ENCODE data around the gene SORCS3. TPM values are rescaled to one million over a fixed set of nuclear protein-coding genes. Genes with fewer than 3 reads are reported as not detected.

SORCS3 gene
- total RNA-seq, 1 experiment from 2014 or later: not detected

- H3K79me2 ChIP-seq (ENCODE audit: low read length): no peaks in the 10 kb centered on the region
- no peak overlapping the region for H3K27ac ChIP-seq (ENCODE audit: low read length)
- no peaks in the 10 kb centered on the region for H3K36me3 ChIP-seq (ENCODE audit: low read depth, low read length)
- TF ChIP-seq EZH2 (IDR thresholded peaks at IDR 0.05; ENCODE audit: low read length, unreplicated experiment) (no peak), CTCF (conservative IDR thresholded peaks at IDR 0.05; ENCODE audit: low read depth, low read length) (no peak)
- no peaks in the 10 kb centered on the region for H3K4me1 ChIP-seq (ENCODE audit: insufficient read depth, low read length)
- no peak for ATAC-seq
- no peak overlapping the region for H3K4me3 ChIP-seq (ENCODE audit: low read length)
- peak; percentile 38 for DNase-seq
- POLR2A ChIA-PET (ENCODE audit: unreplicated experiment): no interaction called here
- no peaks in the 10 kb centered on the region for H4K20me1 ChIP-seq (ENCODE audit: low read length)
- no peaks in the 10 kb centered on the region for H3K27me3 ChIP-seq (ENCODE audit: low read length)
- H3F3A ChIP-seq (ENCODE audit: low read length, unreplicated experiment): no peaks in the 10 kb centered on the region
- H3K9me3 ChIP-seq (ENCODE audit: low read length): no peaks in the 10 kb centered on the region
- intact Hi-C loops (cut with micrococcal nuclease): no loop called here
- H3K9ac ChIP-seq (ENCODE audit: low read length): no peak overlapping the region
- no peak overlapping the region for H2AFZ ChIP-seq (ENCODE audit: low read length)
- no TSS peak for BruUV-seq (replicated peaks)
- no peak overlapping the region for H3K4me2 ChIP-seq (ENCODE audit: low read length)
- CTCF ChIA-PET: no interaction called here
- no peaks in the 10 kb centered on the region for H3K9me2 ChIP-seq (replicated peaks; ENCODE audit: low read length)
These were observed 168.4 kb downstream of the SORCS3 start for GRCh38 chr10:104809288-104810090.

DNA sequence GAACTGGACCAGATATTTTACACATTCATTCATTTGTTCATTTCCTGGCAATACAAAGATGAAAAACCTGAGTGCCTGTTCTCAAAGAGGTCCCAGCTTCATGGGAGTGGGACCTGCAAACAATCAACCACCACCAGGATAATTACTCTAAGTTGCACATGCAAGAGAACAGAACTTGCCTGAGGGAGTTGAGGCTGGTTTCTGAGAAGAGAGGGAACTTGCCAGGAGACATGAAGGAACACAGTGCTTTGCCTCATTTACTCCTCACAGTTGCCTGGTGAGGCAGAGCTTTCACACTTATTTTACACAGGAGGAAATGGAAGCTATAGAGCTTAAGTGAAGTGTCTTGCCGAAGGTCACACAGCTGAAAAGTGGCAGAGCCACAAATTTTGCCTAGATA is 170.1 kb downstream of the SORCS3 start:
- H3K4me1 ChIP-seq (ENCODE audit: insufficient read depth, low read length): no peaks in the 10 kb centered on the region
- CTCF ChIA-PET: no interaction called here
- POLR2A ChIA-PET (ENCODE audit: unreplicated experiment): no interaction called here
- H3K9me2 ChIP-seq (replicated peaks; ENCODE audit: low read length): no peaks in the 10 kb centered on the region
- no peaks in the 10 kb centered on the region for H3K9me3 ChIP-seq (ENCODE audit: low read length)
- TF ChIP-seq EZH2 (IDR thresholded peaks at IDR 0.05; ENCODE audit: low read length, unreplicated experiment) (no peak), CTCF (conservative IDR thresholded peaks at IDR 0.05; ENCODE audit: low read depth, low read length) (no peak), EZH2phosphoT487 (IDR thresholded peaks at IDR 0.05; ENCODE audit: borderline replicate concordance, low read length) (no peak)
- BruUV-seq (replicated peaks): no TSS peak
- ATAC-seq (no peak), DNase-seq (no peak)
- H3K4me2 ChIP-seq (ENCODE audit: low read length): no peak overlapping the region
- no peaks in the 10 kb centered on the region for H3K27me3 ChIP-seq (ENCODE audit: low read length)
- no peaks in the 10 kb centered on the region for H3F3A ChIP-seq (ENCODE audit: low read length, unreplicated experiment)
- H4K20me1 ChIP-seq (ENCODE audit: low read length): no peaks in the 10 kb centered on the region
- H3K27ac ChIP-seq (ENCODE audit: low read length): no peak overlapping the region
- no peak overlapping the region for H3K4me3 ChIP-seq (ENCODE audit: low read length)
- intact Hi-C loops (cut with micrococcal nuclease): no loop called here
- no peaks in the 10 kb centered on the region for H3K79me2 ChIP-seq (ENCODE audit: low read length)
- no peak overlapping the region for H2AFZ ChIP-seq (ENCODE audit: low read length)
- no peaks in the 10 kb centered on the region for H3K36me3 ChIP-seq (ENCODE audit: low read depth, low read length)
- H3K9ac ChIP-seq (ENCODE audit: low read length): no peak overlapping the region

DNA sequence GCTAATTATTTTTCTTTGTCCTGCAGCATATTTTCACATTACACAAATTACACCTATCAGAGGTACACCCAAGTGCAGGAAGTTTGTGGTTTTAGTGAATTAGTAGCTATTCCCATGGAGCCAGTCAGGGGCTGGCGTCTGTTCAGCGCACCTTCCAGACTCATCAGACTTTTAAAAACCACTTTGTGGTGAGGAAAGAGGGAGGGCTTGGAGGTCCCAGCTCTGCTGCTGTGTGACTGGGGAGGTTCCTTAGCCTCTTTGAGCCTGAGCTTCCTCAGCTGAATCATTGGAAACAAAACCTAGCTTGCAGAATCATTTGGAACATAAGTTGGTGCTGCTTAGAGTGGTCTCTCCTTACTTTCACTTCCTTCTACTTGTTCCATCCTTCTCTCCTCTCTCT is 175.4 kb downstream of the SORCS3 start:
- H3F3A ChIP-seq (ENCODE audit: low read length, unreplicated experiment): no peaks in the 10 kb centered on the region
- H3K79me2 ChIP-seq (ENCODE audit: low read length): no peaks in the 10 kb centered on the region
- no peaks in the 10 kb centered on the region for H3K9me2 ChIP-seq (replicated peaks; ENCODE audit: low read length)
- no peaks in the 10 kb centered on the region for H3K4me1 ChIP-seq (ENCODE audit: insufficient read depth, low read length)
- ChIA-PET CTCF (no interaction called here), POLR2A (ENCODE audit: unreplicated experiment) (no interaction called here)
- no peak for ATAC-seq
- H4K20me1 ChIP-seq (ENCODE audit: low read length): no peaks in the 10 kb centered on the region
- no peak overlapping the region for H3K27ac ChIP-seq (ENCODE audit: low read length)
- H3K4me3 ChIP-seq (ENCODE audit: low read length): no peak overlapping the region
- H3K4me2 ChIP-seq (ENCODE audit: low read length): no peak overlapping the region
- no peaks in the 10 kb centered on the region for H3K36me3 ChIP-seq (ENCODE audit: low read depth, low read length)
- DNase-seq: no peak
- H3K9ac ChIP-seq (ENCODE audit: low read length): no peak overlapping the region
- no peak for TF ChIP-seq EZH2 (IDR thresholded peaks at IDR 0.05; ENCODE audit: low read length, unreplicated experiment)
- TF ChIP-seq CTCF (conservative IDR thresholded peaks at IDR 0.05; ENCODE audit: low read depth, low read length): no peak
- TF ChIP-seq EZH2phosphoT487 (IDR thresholded peaks at IDR 0.05; ENCODE audit: borderline replicate concordance, low read length): no peak
- no peaks in the 10 kb centered on the region for H3K9me3 ChIP-seq (ENCODE audit: low read length)
- intact Hi-C loops (cut with micrococcal nuclease): no loop called here
- no peaks in the 10 kb centered on the region for H3K27me3 ChIP-seq (ENCODE audit: low read length)
- H2AFZ ChIP-seq (ENCODE audit: low read length): no peak overlapping the region
- no TSS peak for BruUV-seq (replicated peaks)

Measured in PC-3 (cell line).